ENCODE measurements around the gene CCIN. TPM values are rescaled to one million over a fixed set of nuclear protein-coding genes. Genes with fewer than 3 reads are reported as not detected.

The CCIN gene
- total and polyA plus RNA-seq, 2 donors from 2014 or later: 0.13 TPM; not detected in 1

GRCh38 chr9:36137392-36138004 is 31.7 kb upstream of the CCIN start:
- Histone ChIP-seq H3K9ac (ENCODE audit: low read length in 3 of 3) (peak overlapping the region; percentile 28 to 76 (median 54)), H3K9me3 (ENCODE audit: control insufficient read depth in 2 of 3, insufficient read depth in 1 of 3, low read length in 3 of 3) (no peaks in the 10 kb centered on the region), H3K4me1 (ENCODE audit: control insufficient read depth in 2 of 3, insufficient read depth in 2 of 3, low read depth in 1 of 3, low read length in 3 of 3) (peaks cover 0 to 8% (median 0%) of the 10 kb centered on the region in 3 donors), H3K27ac (ENCODE audit: low read depth in 2 of 2, low read length in 2 of 2) (no peak overlapping the region), H3K36me3 (ENCODE audit: control insufficient read depth in 2 of 3, insufficient read depth in 3 of 3, low read length in 3 of 3) (no peaks in the 10 kb centered on the region), H3K27me3 (ENCODE audit: control insufficient read depth, insufficient read depth, low read length) (no peaks in the 10 kb centered on the region), H3K4me3 (ENCODE audit: low read length in 3 of 3) (peak overlapping the region; percentile 62 to 66 (median 64))
- intact Hi-C loops (cut with DNase I): no loop called here
- FAIRE-seq (no peak), DNase-seq (peak in 4 of 5 donors; percentile 42 to 71 (median 56))
- TF ChIP-seq, protein P1, sequence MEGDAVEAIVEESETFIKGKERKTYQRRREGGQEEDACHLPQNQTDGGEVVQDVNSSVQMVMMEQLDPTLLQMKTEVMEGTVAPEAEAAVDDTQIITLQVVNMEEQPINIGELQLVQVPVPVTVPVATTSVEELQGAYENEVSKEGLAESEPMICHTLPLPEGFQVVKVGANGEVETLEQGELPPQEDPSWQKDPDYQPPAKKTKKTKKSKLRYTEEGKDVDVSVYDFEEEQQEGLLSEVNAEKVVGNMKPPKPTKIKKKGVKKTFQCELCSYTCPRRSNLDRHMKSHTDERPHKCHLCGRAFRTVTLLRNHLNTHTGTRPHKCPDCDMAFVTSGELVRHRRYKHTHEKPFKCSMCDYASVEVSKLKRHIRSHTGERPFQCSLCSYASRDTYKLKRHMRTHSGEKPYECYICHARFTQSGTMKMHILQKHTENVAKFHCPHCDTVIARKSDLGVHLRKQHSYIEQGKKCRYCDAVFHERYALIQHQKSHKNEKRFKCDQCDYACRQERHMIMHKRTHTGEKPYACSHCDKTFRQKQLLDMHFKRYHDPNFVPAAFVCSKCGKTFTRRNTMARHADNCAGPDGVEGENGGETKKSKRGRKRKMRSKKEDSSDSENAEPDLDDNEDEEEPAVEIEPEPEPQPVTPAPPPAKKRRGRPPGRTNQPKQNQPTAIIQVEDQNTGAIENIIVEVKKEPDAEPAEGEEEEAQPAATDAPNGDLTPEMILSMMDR (IDR thresholded peaks at IDR 0.05; ENCODE audit: borderline replicate concordance, extremely low read depth, insufficient read depth): no peak

DNA sequence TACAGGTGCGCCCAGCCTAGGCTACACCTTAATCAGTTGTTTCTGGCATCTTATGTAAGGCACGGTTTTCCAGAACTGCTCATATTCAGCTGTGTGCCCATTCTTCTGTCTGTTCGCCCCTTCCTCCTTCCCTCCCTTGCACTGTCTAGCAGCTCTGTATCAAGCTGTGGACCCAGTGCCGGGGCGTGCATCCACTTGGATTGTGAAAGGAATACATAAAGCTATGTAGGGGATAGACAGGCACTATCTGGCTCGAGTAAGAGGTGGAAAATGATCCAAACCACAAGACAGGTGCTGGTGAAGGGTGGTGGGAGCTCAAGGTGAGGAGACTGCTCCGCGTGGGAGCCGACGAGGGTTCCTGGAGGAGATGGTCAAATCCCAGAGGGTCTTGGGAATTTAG is 30.7 kb upstream of the CCIN start:
- DNase-seq (peak in 1 of 5 donors; percentile 32), FAIRE-seq (no peak)
- H3K36me3 ChIP-seq (ENCODE audit: control insufficient read depth in 2 of 3, insufficient read depth in 3 of 3, low read length in 3 of 3): no peaks in the 10 kb centered on the region
- no peak overlapping the region for H3K4me3 ChIP-seq (ENCODE audit: low read length in 3 of 3)
- no peak overlapping the region for H3K9ac ChIP-seq (ENCODE audit: low read length in 3 of 3)
- intact Hi-C loops (cut with DNase I): no loop called here
- TF ChIP-seq, protein P1 (IDR thresholded peaks at IDR 0.05; ENCODE audit: borderline replicate concordance, extremely low read depth, insufficient read depth): no peak
- H3K9me3 ChIP-seq (ENCODE audit: control insufficient read depth in 2 of 3, insufficient read depth in 1 of 3, low read length in 3 of 3): no peaks in the 10 kb centered on the region
- no peak overlapping the region for H3K27ac ChIP-seq (ENCODE audit: low read depth in 2 of 2, low read length in 2 of 2)
- no peaks in the 10 kb centered on the region for H3K27me3 ChIP-seq (ENCODE audit: control insufficient read depth, insufficient read depth, low read length)
- H3K4me1 ChIP-seq (ENCODE audit: control insufficient read depth in 2 of 3, insufficient read depth in 2 of 3, low read depth in 1 of 3, low read length in 3 of 3): peaks cover 0 to 14% (median 3%) of the 10 kb centered on the region in 3 donors

- TF ChIP-seq, protein P1 (IDR thresholded peaks at IDR 0.05; ENCODE audit: borderline replicate concordance, extremely low read depth, insufficient read depth): no peak
- intact Hi-C loops (cut with DNase I): no loop called here
- no peak overlapping the region for H3K4me3 ChIP-seq (ENCODE audit: low read length in 3 of 3)
- no peak for FAIRE-seq
- no peak overlapping the region for H3K9ac ChIP-seq (ENCODE audit: low read length in 3 of 3)
- peak in 1 of 5 donors; percentile 23 for DNase-seq
- peaks cover 0 to 14% (median 3%) of the 10 kb centered on the region in 3 donors for H3K4me1 ChIP-seq (ENCODE audit: control insufficient read depth in 2 of 3, insufficient read depth in 2 of 3, low read depth in 1 of 3, low read length in 3 of 3)
- H3K27me3 ChIP-seq (ENCODE audit: control insufficient read depth, insufficient read depth, low read length): no peaks in the 10 kb centered on the region
- no peaks in the 10 kb centered on the region for H3K36me3 ChIP-seq (ENCODE audit: control insufficient read depth in 2 of 3, insufficient read depth in 3 of 3, low read length in 3 of 3)
- no peak overlapping the region for H3K27ac ChIP-seq (ENCODE audit: low read depth in 2 of 2, low read length in 2 of 2)
- no peaks in the 10 kb centered on the region for H3K9me3 ChIP-seq (ENCODE audit: control insufficient read depth in 2 of 3, insufficient read depth in 1 of 3, low read length in 3 of 3)
These were observed 30.3 kb upstream of the CCIN start for GRCh38 chr9:36138901-36139300.
